ENCODE results near the gene HLCS. TPM values are rescaled to one million over a fixed set of nuclear protein-coding genes. Genes with fewer than 3 reads are reported as not detected.

Gene HLCS
- total and polyA plus RNA-seq, 2 of the 8 experiments (the other 6 are each of a cell fraction or from before 2014, with no cell fraction given), result 4.7 to 12.2 TPM

GRCh38 chr21:36923270-36923669 lies 43.2 kb downstream of the HLCS start (continued):
- no peak for TF ChIP-seq ATF2 (IDR thresholded peaks at IDR 0.05; ENCODE audit: low read length)
- no peak for TF ChIP-seq ZNF274 (IDR thresholded peaks at IDR 0.05; ENCODE audit: borderline replicate concordance, extremely low read depth, low read length)
- no peak for TF ChIP-seq MAFK (IDR thresholded peaks at IDR 0.05; ENCODE audit: low read depth, low read length)
- TF ChIP-seq NANOG (IDR thresholded peaks at IDR 0.05; ENCODE audit: insufficient read depth, low read depth, low read length, poor library complexity, severe bottlenecking), result no peak
- TF ChIP-seq SAP30 (IDR thresholded peaks at IDR 0.05; ENCODE audit: insufficient read depth, insufficient replicate concordance, low read length), result no peak
- TF ChIP-seq CTCF (IDR thresholded peaks at IDR 0.05; ENCODE audit: control extremely low read depth in 1 of 3, insufficient read depth in 1 of 3, low read depth in 1 of 3, low read length in 3 of 3), result no peak
- TF ChIP-seq BACH1 (IDR thresholded peaks at IDR 0.05; ENCODE audit: low read length), result no peak
- no peak for TF ChIP-seq TAF7 (optimal IDR thresholded peaks at IDR 0.05; ENCODE audit: borderline replicate concordance, low read depth, low read length)
- no peak for TF ChIP-seq CREB1 (IDR thresholded peaks at IDR 0.05)

Data from H1 (cell line).